Esophagus muscularis mucosa (tissue), 4 donors: Measurements from ENCODE around the gene LGR5. TPM values are rescaled to one million over a fixed set of nuclear protein-coding genes. Genes with fewer than 3 reads are reported as not detected.
"Not testable (repeated sequence)": the region's sequence is repeated elsewhere in the genome, so short reads cannot be mapped to it uniquely, and the experiment has no call there.

Experiments
- DNase-seq: peaks from one replicate; pipeline ENCODE4 v3.0.0-alpha.2; 2017; ENCODE audit errors: extremely low spot score
- H3K27ac ChIP-seq, 4 donors: fragments of 200-600 bp; sonication (generic); replicated peaks in 1 of 4; 1 replicate in 3 of 4; 2 replicates in 1 of 4; pipeline ENCODE4 v1.5.1; 2016 to 2019; ENCODE audit warnings: mild to moderate bottlenecking in 1 of 4
- H3K27me3 ChIP-seq, 4 donors: fragments of 200-600 bp; sonication (generic); one replicate each; pipeline versions ENCODE4 v1.5.1 to v1.6.0; 2016 to 2019
- H3K36me3 ChIP-seq, 4 donors: fragments of 200-600 bp; sonication (generic); one replicate each; pipeline ENCODE4 v1.5.1; 2016 to 2019
- H3K4me1 ChIP-seq, 4 donors: fragments of 200-600 bp; sonication (generic); one replicate each; pipeline ENCODE4 v1.5.1; 2016 to 2019
- H3K4me3 ChIP-seq, 4 donors: fragments of 200-600 bp; sonication (generic); 1 replicate in 2 of 4; 2 replicates in 2 of 4; pipeline ENCODE4 v1.5.1; 2016 to 2019; ENCODE audit warnings: mild to moderate bottlenecking in 4 of 4, moderate library complexity in 1 of 4
- H3K9me3 ChIP-seq, 4 donors: fragments of 200-600 bp; sonication (generic); 1 replicate in 3 of 4; 2 replicates in 1 of 4; pipeline ENCODE4 v1.5.1; 2016 to 2019
- CTCF ChIP-seq, 3 experiments: fragments of 200-600 bp in 2 of 3; fragments of 450-650 bp in 1 of 3; sonication (generic) in 2 of 3; IDR thresholded peaks; one replicate each; pipeline ENCODE4 v1.5.1; 2017 to 2019; ENCODE audit warnings: antibody characterized with exemption in 3 of 3, mild to moderate bottlenecking in 2 of 3, moderate library complexity in 1 of 3
- EP300 ChIP-seq: sonication (generic); formaldehyde crosslinking; IDR thresholded peaks from one replicate; pipeline ENCODE4 v1.6.1; 2017; ENCODE audit warnings: antibody characterized with exemption
- POLR2A ChIP-seq: fragments of 450-650 bp; IDR thresholded peaks from one replicate; pipeline ENCODE4 v1.6.1; 2017; ENCODE audit warnings: antibody characterized with exemption, moderate library complexity, mild to moderate bottlenecking, low read depth
- POLR2AphosphoS5 ChIP-seq, 2 donors: sonication (generic); formaldehyde crosslinking; IDR thresholded peaks; one replicate each; pipeline ENCODE4 v1.6.1; 2017; ENCODE audit warnings: antibody characterized with exemption in 2 of 2
- WGBS: methylation state at CpG from one replicate; pipeline ENCODE4 v1.1.5; 2018; 5-methylcytosine and 5-hydroxymethylcytosine counted together
- intact Hi-C: fragments of 100-400 bp; cut with DNase I; formaldehyde crosslinking; loops from one replicate; pipeline ENCODE4 v1.15.1; 2023
- total RNA-seq, 4 donors: library from RNA; depleted of rRNA; stranded (reverse); fragments of >200 nt; gene quantifications; one replicate each; pipeline versions ENCODE4 v1.1.0 to v1.2.1, GENCODE V29; 2016

Gene LGR5
- total RNA-seq, 4 donors from 2014 or later: under 0.01 to 0.39 (median 0.34) TPM; not detected in 1

- WGBS: 86% methylated on average over 5 of the region's 5 CpGs
- no peak overlapping the region for H3K4me3 ChIP-seq
Observed at GRCh38 chr12:71552728-71553501, 113.3 kb downstream of the LGR5 start.

GRCh38 chr12:71555191-71555590, 115.6 kb downstream of the LGR5 start:
- Histone ChIP-seq H3K4me3 (no peak overlapping the region), H3K27ac (no peak overlapping the region), H3K4me1 (no peaks in the 10 kb centered on the region), H3K36me3 (no peaks in the 10 kb centered on the region), H3K9me3 (no peaks in the 10 kb centered on the region), H3K27me3 (no peaks in the 10 kb centered on the region)
- intact Hi-C loops: no loop called here
- TF ChIP-seq EP300 (no peak), POLR2AphosphoS5 (IDR thresholded peaks at IDR 0.05) (no peak), CTCF (IDR thresholded peaks at IDR 0.05) (no peak), POLR2A (no peak)
- WGBS: 50% methylated on average over 1 of the region's 1 CpG
- DNase-seq: no peak

More at GRCh38 chr12:71552728-71553501, 113.3 kb downstream of the LGR5 start:
- no peaks in the 10 kb centered on the region for H3K36me3 ChIP-seq
- no peak overlapping the region for H3K27ac ChIP-seq
- H3K4me1 ChIP-seq: no peaks in the 10 kb centered on the region
- no peak for DNase-seq
- H3K9me3 ChIP-seq: no peaks in the 10 kb centered on the region
- no peaks in the 10 kb centered on the region for H3K27me3 ChIP-seq
- intact Hi-C loops: no loop called here
- TF ChIP-seq EP300 (no peak), POLR2A (no peak), CTCF (IDR thresholded peaks at IDR 0.05) (no peak), POLR2AphosphoS5 (IDR thresholded peaks at IDR 0.05) (no peak)

- H3K9me3 ChIP-seq, DNase-seq, H3K27me3 ChIP-seq, intact Hi-C loops, H3K4me1 ChIP-seq, H3K4me3 ChIP-seq, H3K27ac ChIP-seq, H3K36me3 ChIP-seq: not testable (repeated sequence)
- WGBS: 100% methylated on average over 1 of the region's 1 CpG
Observed at GRCh38 chr12:71555789-71556188, 116.2 kb downstream of the LGR5 start.

GRCh38 chr12:71556448-71556847, 116.8 kb downstream of the LGR5 start:
- no peaks in the 10 kb centered on the region for H3K36me3 ChIP-seq
- no peaks in the 10 kb centered on the region for H3K4me1 ChIP-seq
- no peak for DNase-seq
- H3K27me3 ChIP-seq: no peaks in the 10 kb centered on the region
- intact Hi-C loops: no loop called here
- TF ChIP-seq POLR2AphosphoS5 (IDR thresholded peaks at IDR 0.05): no peak
- TF ChIP-seq CTCF (IDR thresholded peaks at IDR 0.05): no peak
- TF ChIP-seq POLR2A: no peak
- TF ChIP-seq EP300: no peak
- no peak overlapping the region for H3K27ac ChIP-seq
- H3K9me3 ChIP-seq: no peaks in the 10 kb centered on the region
- no peak overlapping the region for H3K4me3 ChIP-seq

- no peaks in the 10 kb centered on the region for H3K4me1 ChIP-seq
- H3K4me3 ChIP-seq: no peak overlapping the region
- H3K27me3 ChIP-seq: no peaks in the 10 kb centered on the region
- H3K36me3 ChIP-seq: no peaks in the 10 kb centered on the region
- no peak overlapping the region for H3K27ac ChIP-seq
- DNase-seq: no peak
- H3K9me3 ChIP-seq: no peaks in the 10 kb centered on the region
- intact Hi-C loops: no loop called here
- no peak for TF ChIP-seq EP300
- no peak for TF ChIP-seq POLR2AphosphoS5 (IDR thresholded peaks at IDR 0.05)
- TF ChIP-seq POLR2A: no peak
- no peak for TF ChIP-seq CTCF (IDR thresholded peaks at IDR 0.05)
- WGBS: 87% methylated on average over 4 of the region's 4 CpGs
Observed at GRCh38 chr12:71556875-71557274, 117.3 kb downstream of the LGR5 start.
